Fibroblast of skin of right quadriceps (primary cell): Measurements from ENCODE around the gene INPP5B.
"Not testable (repeated sequence)": the region's sequence is repeated elsewhere in the genome, so short reads cannot be mapped to it uniquely, and the experiment has no call there.

ENCODE experiments used
- DNase-seq: peaks from one replicate; pipeline ENCODE4 v3.0.0-alpha.2; 2013

Gene INPP5B

DNA sequence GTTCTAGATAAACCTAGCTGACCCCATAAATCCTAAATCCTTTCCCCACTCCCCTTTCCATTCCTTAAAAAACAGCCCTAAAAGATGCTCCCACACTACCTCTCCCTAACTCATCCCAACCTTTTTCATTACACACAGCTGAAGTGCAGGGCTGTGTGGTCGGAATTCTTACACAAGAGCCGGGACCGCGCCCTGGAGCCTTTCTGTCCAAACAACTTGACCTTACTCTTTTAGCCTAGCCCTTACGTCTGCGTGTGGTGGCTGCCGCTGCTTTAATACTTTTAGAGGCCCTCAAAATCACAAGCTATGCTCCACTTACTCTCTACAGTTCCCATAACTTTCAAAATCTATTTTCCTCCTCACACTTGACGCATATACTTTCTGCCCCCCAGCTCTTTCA is 36.0 kb downstream of the INPP5B start:
- DNase-seq = not testable (repeated sequence)

DNA sequence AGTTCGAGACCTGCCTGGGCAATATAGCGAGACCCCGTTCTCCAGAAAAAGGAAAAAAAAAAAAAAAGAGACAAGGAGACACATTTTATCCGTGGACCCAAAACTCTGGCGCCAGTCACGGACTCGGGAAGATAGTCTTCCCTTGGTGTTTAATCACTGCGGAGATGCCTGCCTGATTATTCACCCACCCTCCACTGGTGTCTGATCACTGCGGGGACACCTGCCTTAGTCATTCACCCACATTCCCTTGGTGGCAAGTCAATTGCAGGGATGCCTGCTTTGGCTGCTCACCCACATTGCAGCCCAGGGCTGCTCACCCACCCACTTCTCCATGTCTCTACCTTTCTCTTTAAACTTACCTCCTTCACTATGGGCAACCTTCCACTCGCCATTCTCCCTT is 38.3 kb downstream of the INPP5B start:
- DNase-seq = not testable (repeated sequence)

DNA sequence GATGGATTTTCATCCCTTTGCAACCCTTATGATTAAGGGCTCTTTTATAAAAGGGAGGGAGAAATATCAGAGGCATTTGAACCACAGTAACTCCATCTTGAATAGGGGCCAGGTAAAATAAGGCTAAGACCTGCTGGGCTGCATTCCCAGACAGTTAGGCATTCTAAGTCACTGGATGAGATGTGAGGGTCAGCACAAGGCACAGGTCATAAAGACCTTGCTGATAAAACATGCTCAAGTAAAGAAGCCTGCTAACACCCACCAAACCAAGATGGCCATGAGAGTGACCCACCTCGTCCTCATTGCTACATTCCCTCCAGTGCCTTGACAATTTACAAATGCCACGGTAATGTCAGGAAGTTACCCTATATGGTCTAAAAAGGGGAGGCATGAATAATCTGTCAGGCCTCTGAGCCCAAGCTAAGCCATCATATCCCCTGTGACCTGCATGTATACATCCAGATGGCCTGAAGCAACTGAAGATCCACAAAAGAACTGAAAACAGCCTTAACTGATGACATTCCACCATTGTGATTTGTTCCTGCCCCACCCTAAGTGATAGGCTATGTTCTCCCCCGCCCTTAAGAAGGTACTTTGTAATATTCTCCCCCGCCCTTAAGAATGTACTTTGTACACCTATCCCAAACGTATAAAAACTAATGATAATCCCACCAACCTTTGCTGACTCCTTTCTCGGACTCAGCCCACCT is 39.3 kb downstream of the INPP5B start:
- DNase-seq = not testable (repeated sequence)

DNA sequence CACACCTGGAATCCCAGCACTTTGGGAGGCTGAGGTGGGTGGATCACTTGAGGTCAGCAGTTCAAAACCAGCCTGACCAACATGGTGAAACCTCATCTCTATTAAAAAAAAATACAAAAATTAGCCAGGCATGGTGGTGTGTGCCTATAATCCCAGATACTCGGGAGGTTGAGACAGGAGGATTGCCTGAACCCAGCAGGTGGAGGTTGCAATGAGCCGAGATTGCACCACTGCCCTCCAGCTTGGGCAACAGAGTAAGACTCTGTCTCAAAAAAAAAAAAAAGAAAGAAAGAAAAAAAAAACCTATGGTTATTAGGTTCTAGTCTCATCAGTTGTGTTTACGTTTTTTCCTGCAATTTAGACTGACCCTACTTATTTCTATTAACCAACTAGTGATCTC is 40.3 kb downstream of the INPP5B start:
- not testable (repeated sequence) for DNase-seq

DNA sequence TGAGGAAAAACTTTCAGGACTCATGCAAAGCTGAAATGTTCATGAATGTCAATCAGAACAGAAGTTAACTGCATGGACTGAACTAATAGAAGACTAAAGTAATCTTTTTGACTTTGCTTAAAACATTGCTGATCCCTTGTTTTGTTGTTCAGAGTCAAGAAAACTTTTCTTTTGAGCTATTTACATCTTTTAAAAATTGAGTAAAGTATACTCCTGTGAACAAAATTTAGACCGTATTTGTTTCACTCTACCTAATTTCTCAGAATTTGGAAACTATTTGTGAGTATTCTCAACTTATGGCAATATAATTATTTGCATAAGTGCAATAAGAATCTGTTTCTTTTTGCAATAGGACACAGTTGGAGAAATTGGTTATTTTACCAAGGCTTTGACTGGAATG is 41.1 kb downstream of the INPP5B start:
- no peak for DNase-seq

DNA sequence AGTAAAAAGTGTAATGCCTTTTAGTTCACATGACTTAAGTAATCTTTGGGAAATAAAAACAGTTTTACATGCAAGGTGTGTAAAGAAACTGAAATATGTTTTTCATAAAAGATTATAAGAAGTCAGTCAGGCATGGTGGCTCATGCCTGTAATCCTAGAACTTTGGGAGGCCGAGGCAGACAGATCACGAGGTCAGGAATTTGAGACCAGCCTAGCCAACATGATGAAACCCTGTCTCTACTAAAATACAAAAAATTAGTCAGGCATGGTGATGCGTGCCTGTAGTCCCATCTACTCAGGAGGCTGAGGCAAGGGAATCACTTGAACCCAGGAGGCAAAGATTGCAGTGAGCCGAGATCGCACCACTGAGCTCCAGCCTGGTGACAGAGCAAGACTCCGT is 42.9 kb downstream of the INPP5B start:
- not testable (repeated sequence) for DNase-seq

DNA sequence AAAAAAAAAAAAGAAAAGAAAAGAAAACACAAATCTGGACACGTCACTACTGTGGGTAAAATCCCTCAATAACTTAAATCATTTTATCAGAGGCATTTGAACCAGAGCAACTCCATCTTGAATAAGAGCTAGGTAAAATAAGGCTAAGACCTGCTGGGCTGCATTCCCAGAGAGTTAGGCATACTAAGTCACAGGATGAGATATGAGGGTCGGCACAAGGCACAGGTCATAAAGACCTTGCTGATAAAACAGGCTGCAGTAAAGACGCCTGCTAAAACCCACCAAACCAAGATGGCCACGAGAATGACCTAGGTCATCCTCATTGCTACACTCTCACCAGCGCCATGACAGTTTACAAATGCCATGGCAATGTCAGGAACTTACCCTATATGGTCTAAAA is 43.9 kb downstream of the INPP5B start:
- DNase-seq = no peak

DNA sequence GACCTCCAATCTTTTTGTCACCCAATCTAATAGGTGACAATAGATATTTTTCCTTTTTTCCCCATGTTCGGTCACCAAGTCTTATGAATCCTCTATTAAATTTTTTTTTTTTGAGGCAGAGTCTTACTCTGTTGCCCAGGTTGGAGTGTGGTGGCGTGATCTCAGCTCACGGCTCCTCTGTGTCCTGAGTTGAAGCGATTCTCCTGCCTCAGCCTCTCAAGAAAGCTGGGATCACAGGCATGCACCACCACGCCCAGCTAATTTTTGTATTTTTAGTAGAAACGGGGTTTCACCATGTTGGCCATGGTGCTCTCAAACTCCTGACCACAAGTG is 45.0 kb downstream of the INPP5B start:
- no peak for DNase-seq

DNA sequence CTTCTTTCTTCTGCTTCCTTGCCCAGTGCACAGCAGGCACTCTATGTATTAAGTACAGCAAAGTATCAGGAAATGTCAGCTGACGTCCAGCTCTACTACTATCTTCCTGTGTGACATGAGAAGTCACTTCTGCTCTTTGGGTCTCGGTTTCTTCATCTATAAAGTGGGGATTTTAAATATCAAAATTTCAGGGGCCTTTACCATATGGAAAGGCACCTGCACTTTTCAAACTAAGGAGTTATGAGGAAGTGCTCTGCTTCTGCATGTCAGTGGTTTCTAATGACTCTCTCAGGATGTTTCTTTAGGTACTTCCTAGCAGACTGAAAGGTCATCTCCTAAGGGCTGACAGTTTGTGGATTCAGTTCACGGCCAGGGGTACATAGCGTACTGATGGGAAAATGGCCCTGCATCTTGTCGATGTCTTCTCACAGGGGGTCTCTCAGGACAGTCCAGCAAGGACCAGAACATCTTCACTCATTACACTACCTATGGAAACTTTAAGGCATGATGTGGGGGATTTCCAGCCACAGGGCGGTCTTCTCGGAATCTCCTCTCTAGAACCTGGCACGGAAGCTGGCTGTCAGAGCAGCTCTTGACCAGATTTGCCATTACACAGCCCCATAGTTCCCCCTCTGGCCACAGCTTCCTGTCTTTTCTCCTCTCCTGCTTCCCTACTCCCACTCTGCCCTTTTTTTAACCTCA is 45.5 kb downstream of the INPP5B start:
- DNase-seq = no peak

DNA sequence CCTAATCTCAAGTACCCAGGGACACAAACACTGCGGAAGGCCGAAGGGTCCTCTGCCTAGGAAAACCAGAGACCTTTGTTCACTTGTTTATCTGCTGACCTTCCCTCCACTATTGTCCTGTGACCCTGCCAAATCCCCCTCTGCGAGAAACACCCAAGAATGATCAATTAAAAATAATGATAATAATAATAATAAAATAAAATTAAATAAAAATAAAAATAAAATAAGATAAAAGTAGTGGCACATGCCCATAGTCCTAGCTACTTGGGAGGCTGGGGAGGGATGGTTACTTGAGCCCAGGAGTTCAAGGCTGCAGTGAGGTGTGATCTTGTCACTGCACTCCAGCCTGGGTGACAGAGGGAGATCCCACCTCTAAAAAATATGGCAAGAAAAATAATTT is 49.3 kb downstream of the INPP5B start:
- DNase-seq = not testable (repeated sequence)

DNA sequence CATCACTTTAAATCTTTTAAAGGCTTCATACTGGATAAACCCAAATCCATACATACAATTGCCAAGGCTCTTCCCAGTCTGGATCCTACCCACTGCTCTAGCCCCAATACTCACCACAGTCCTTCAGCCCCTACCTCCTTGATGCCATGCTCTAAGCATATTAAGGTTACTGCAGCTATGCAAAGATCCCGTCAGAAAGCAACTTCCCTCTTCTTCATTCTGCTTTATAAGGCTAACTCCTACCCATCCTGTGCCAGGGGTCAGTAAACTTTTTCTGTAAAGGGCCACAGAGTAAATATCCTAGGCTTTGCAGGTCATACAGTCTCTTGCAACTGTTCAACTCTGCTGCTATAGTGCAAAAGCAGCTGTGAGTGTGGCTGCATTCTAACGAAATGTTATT is 53.2 kb downstream of the INPP5B start:
- no peak for DNase-seq

DNA sequence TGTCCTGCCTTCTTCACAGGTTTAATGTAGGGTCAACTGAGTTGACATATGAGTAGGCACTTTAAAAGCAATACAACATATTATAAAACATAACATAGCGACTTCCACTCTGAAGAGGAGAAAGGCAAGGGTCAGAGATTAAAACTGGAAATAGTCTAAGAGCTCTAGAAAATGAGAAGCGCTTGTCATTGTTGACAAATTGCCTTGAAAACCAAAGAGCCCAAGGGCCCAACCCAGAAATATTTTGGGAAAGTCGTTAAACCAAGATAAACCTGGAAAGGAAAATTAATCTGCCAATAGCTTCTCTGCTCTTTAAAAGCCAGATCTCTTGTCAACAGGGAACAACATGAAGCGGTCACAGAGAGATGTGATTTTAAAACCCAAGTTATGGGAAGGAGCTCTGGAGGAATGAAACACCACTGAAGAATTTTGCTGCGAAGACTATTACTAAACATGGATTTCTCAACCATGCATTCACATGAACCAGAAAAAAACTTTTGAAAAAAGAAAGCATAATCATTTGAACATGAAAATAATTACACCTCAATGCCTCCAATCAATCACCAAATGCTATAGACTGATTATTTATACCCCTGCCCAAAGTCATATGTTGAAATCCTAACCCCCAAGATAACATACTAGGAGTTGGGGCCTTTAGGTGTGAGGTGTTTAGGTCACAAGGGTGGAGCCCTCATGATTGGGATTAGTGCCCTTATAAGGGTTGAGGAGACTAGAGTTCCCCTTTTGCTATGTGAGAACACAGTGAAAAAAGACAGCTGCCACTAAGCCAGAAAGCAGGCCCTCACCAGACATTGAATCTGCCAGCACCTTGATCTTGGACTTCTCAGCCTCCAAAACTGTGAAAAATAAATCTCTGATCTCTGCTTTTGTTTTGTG is 54.5 kb downstream of the INPP5B start:
- peak; percentile 35 for DNase-seq

DNA sequence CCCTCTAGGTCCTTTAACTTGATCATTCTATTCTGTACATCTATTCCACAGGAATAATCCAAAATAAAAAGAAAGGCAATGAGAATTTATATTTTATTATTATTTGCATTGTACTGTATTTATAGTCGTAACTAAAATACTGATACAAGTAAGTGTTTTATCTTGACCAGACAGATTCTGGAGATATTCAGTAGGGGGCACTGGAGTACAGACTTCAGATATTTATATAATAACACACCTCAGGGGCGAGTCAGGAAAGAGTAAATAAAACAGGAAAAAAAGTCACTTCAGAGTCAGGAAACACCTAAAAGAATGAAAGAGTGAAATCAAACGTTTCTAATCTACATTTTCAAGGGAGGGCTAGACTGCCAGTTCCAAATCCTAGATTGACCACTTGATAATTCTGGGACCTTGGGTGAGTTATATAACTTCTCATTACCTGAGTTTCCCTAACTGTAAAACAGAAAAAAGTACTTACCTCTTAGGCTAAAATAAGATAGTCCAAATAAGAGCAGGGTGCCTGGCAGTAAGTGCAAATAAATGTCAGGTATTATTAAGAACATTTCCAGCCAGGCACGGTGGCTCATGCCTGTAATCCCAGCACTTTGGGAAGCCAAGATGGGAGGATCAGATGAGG is 56.4 kb downstream of the INPP5B start:
- peak; percentile 31 for DNase-seq

DNA sequence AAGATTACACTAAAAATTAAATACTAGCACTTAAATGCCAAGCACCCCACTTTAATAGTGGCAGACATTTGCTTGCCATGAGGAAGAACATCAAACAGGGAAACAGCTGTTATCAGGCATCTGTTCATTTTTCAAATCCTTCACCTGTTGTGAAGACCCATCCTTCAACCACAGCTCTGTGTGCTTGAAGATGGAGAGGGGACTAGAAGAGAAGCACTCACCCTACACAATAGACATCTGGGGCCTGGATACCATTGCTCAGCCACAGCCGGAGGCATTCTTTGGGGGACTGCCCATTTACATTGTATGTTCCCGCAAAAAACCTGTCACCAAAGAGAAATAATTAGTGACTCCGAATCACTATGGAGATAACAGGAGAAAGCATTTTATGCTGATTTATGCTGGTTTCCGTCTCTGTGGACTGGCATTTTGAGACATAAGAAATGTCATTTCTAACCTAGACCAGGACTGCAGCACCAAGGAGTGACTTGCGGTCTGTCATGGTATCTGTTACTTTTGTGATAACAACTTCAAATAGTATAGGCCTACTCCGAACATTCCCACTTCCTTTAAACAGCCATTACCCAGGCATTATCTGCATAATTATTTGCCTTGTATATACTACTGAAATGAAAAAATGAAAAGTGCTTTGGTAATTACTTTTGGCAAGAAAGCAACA is 58.7 kb downstream of the INPP5B start:
- no peak for DNase-seq

DNA sequence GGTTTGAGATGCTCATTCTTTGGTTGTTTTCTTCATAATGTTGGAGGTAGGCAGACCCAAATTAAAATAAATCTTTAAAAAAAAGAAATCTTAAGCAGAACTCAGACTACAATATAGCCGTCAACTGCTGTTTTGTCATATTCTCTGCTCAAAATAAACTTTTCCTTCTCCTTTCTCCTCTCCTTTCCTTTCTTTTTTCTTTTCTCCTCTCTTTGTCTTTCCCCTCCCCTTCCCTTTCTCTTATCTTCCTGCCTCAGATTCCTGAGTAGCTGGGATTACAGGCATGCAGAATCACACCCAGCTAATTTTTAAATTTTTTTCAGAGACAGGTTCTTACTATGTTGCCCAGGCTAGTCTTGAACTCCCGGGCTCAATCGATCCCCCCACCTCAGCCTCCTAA is 62.7 kb downstream of the INPP5B start:
- no peak for DNase-seq

DNA sequence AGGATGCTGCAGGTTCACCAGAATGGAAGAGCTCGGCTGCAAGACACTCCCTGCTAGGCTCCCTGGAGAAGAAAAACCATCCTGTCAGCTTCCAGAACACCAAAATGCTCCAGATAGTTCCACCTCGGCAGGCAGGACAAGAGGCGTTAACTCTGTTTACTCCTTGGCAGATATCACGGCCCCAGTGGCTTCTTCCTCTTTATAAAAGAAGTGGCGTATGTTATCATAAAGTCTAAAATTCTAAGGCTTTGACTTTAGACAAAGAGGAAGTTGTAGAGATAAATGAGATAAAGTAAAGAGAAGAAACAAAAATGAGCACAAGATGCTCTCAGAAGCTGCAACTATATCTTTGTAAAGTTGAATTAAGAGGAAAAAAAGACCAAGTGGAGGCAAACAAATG is 63.2 kb downstream of the INPP5B start:
- DNase-seq = no peak

DNA sequence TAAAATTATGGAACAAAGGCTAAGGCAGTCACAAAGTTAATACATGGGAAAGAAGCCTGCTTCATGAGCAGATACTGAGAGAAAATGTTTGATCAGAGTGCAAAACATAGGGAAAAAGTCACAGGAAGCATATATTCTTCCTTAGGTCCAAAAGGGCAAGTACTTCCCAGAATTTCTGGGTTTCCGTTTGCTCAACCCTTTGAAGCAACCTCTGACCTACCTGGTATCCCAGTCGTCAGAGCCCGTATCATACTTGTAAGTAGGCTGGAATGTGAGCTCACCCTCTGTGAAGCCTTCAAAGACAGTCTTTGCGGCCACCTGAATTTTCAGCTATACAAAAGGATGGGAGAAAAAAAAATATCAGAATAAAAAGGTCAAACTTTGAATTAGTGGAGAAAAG is 67.0 kb downstream of the INPP5B start:
- DNase-seq = no peak

DNA sequence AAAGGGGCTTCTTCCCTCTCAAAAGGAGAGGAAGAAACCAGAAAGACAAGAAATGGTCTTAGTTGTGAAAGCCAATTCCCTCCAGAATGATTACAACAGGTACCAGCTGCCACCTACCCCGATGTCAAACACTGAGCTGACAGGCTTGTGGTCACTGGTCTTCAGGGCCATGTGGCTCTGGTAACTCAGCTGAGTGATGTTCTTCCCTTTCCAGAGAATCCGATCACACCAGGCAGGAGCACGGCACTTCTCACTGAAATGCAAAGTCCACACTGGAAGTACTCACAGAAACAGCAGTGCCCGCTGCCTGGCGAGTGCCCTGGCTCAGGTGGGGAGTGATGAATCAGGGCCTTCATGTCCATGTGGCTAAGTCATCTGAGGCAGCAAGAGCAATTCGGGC is 68.8 kb downstream of the INPP5B start:
- DNase-seq = no peak

DNA sequence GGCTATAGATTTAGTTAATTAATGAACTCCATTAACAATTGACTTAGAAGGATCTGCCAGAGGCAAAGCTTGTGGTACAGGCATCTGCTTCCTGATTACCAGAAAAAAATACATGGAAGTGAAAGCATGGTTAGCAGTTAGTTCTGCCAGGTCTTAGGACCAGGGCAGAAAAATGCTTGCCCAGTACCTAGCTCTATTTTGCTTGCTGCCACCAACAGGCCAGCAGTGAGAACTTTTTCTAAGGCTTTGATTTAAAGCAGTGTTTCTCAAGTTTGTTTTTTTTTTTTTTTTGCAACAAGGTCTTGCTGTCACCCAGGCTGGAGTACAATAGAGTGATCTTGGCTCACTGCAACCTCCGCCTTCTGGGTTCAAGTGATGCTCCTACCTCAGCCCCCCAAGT is 71.0 kb downstream of the INPP5B start:
- no peak for DNase-seq

DNA sequence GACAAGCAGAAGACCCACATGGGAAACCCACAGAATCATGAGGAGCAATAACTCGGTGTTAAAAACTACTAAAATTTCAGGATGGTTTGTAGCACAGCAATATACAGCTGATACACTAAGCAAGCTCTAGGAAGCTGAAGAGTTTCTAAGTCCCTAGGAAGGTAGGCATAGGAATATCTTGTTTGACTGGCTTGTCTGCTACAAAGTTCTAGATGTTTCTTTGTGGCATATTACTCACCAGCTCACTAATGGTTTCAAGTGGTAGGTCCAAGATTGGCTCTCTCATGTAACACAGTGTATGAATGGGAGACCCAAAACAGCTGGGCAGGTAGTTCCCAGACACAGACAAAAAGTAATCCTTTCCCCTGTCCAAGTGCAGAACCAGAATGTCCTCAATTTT is 74.2 kb downstream of the INPP5B start:
- no peak for DNase-seq

DNA sequence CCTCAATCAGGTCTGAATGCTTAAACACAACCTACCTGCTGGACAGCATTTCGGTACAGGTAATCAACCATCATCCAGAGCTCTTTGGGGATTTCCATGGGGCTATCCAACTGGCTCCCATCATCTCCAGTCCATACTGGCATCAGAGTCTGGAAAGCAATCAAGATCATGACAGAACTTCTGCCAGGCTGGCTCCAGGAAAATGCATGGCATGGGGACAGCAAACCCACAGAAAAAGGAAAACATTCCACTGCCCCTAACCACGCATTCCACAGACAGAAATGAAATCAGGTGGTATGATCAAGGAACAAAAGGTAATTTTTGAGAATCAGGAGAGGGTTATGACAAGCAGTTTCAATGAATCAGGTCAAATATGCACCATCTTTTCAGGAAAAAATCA is 78.4 kb downstream of the INPP5B start:
- DNase-seq = no peak

DNA sequence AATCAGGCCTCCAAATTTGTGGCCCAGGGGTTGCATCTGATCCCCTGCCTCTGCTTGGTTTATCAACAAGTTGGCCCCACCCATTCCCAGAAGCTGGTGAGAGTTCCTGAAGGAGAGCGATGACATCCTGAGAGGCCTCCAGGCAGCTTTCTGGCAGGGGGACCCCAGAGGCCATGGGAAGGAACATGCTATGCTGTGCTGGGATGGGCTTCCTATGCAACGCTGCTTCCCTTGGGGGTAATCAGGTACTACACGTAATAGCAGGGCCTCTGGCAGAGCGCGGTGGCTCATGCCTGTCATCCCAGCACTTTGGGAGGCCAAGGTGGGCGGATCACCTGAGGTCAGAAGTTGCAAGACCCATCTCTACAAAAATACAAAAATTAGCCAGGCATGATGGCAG is 79.1 kb downstream of the INPP5B start:
- DNase-seq = no peak

DNA sequence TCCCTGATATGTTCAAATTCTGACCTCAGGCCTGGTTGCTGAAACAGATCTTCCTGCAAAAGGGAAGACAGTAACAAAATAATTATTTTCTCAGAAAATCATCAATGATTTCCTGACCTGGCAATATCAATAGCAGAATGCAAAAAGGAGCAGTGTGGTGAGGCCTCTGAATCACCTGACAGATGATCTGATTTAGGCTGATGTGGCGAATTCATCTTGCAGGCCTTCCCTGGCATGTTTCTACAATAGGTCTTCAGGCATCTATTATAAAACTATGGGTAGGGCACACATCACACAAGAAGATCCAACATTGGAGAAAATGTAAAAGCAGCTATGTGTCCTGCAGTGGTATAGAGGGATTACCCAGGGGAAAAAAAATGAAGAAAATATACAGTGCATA is 80.4 kb downstream of the INPP5B start:
- no peak for DNase-seq
